OCI-LY7 (cell line): Measurements from ENCODE around the gene NPLOC4. TPM values are rescaled to one million over a fixed set of nuclear protein-coding genes. Genes with fewer than 3 reads are reported as not detected.
A peak's percentile ranks its signal among the peaks of the same experiment; 100 is the strongest.

Source experiments
- BruUV-seq: library from RNA; stranded (reverse); fragments of 400-500 nt; replicated peaks from 2 replicates; lab custom pipeline; 2021; lab: Mats Ljungman, UMichigan
- CTCF ChIA-PET: fragments of 300-600 bp; sonication (Branson Sonifier 250); formaldehyde crosslinking; loops from one replicate; lab custom pipeline; 2022; ENCODE audit warnings: antibody characterized with exemption; ENCODE audit not compliant: unreplicated experiment; lab: Charles Lee
- POLR2A ChIA-PET: fragments of 300-600 bp; sonication (Branson Sonifier 250); formaldehyde crosslinking; loops from one replicate; lab custom pipeline; 2022; ENCODE audit warnings: antibody characterized with exemption; lab: Charles Lee
- DNase-seq: peaks from one replicate; pipeline ENCODE4 v3.0.0-alpha.2; 2015; ENCODE audit warnings: low spot score
- H2AFZ ChIP-seq: fragments of 200-600 bp; sonication (generic), shearing (Covaris generic); 2 replicates; pipeline ENCODE4 v1.6.1; 2014; ENCODE audit warnings: mild to moderate bottlenecking, antibody characterized with exemption, low read length, moderate library complexity
- H3K27ac ChIP-seq: fragments of 200-600 bp; sonication (generic); 2 replicates; pipeline ENCODE4 v1.5.1; 2014; ENCODE audit warnings: mixed run types, low read depth, mild to moderate bottlenecking, moderate library complexity, low read length, inconsistent platforms; ENCODE audit not compliant: poor library complexity, severe bottlenecking
- H3K36me3 ChIP-seq: fragments of 200-600 bp; sonication (generic); 2 replicates; pipeline ENCODE4 v1.6.1; 2014; ENCODE audit warnings: mild to moderate bottlenecking, antibody characterized with exemption, low read length, moderate library complexity, mixed read lengths; ENCODE audit not compliant: insufficient read depth
- H3K4me1 ChIP-seq: fragments of 200-600 bp; sonication (generic); 2 replicates; pipeline ENCODE4 v1.5.1; 2014; ENCODE audit warnings: mild to moderate bottlenecking, low read length; ENCODE audit not compliant: insufficient read depth, poor library complexity, severe bottlenecking
- H3K4me2 ChIP-seq: fragments of 200-600 bp; sonication (generic); 2 replicates; pipeline ENCODE4 v1.6.1; 2014; ENCODE audit warnings: mild to moderate bottlenecking, low read length
- H3K4me3 ChIP-seq: fragments of 200-600 bp; sonication (generic); 2 replicates; pipeline ENCODE4 v1.5.1; 2014; ENCODE audit warnings: mild to moderate bottlenecking, low read depth, low read length; ENCODE audit not compliant: poor library complexity, severe bottlenecking
- H3K79me2 ChIP-seq: fragments of 200-600 bp; sonication (generic); 2 replicates; pipeline ENCODE4 v1.6.1; 2016; ENCODE audit warnings: low read depth, mild to moderate bottlenecking, low read length, moderate library complexity, mixed read lengths; ENCODE audit not compliant: insufficient read depth
- H3K9me2 ChIP-seq: fragments of 200-600 bp; sonication (generic); 2 replicates; pipeline ENCODE4 v1.6.1; 2016; ENCODE audit warnings: mild to moderate bottlenecking, low read length, mixed read lengths; ENCODE audit not compliant: insufficient read depth
- H3K9me3 ChIP-seq: fragments of 200-600 bp; sonication (generic); 2 replicates; pipeline ENCODE4 v1.6.1; 2014; ENCODE audit warnings: mild to moderate bottlenecking, mixed run types, low read length, mixed read lengths
- H4K20me1 ChIP-seq: fragments of 200-600 bp; sonication (generic); 2 replicates; pipeline ENCODE4 v1.6.1; 2014; ENCODE audit warnings: mild to moderate bottlenecking, antibody characterized with exemption, low read length, moderate library complexity, mixed read lengths; ENCODE audit not compliant: insufficient read depth
- EZH2phosphoT487 ChIP-seq: fragments of 200-600 bp; sonication (generic); IDR thresholded peaks from 2 replicates; pipeline ENCODE4 v1.6.1; 2018; ENCODE audit warnings: low read depth, borderline replicate concordance, mild to moderate bottlenecking, mixed run types, antibody characterized with exemption, low read length, moderate library complexity, mixed read lengths
- intact Hi-C: fragments of 100-400 bp; cut with micrococcal nuclease; formaldehyde crosslinking; loops from one replicate; pipeline ENCODE4 v1.10.0; 2022; ENCODE audit not compliant: unreplicated experiment
- total RNA-seq, 2 experiments: library from RNA; depleted of rRNA in 1 of 2; stranded (reverse); fragments of >200 nt in 1 of 2; shearing (Covaris generic) in 1 of 2; gene quantifications; 2 replicates each; pipeline ENCODE4 v1.2.3, GENCODE V29; 2014 to 2022
- TF ChIP-seq, protein P1 (sequence below): fragments of 200-600 bp; sonication (generic); conservative IDR thresholded peaks from 2 replicates; pipeline ENCODE4 v1.5.1; 2014; ENCODE audit warnings: mild to moderate bottlenecking, antibody characterized with exemption, low read length, moderate library complexity, mixed read lengths

The NPLOC4 gene
- total RNA-seq, 2 experiments from 2014 or later, result 69.6 to 118 TPM

GRCh38 chr17:81601525-81602120 lies 35.3 kb downstream of the NPLOC4 start:
- CTCF ChIA-PET, result interaction anchor here (0.6 to 1.2 kb wide), 4 partner anchors 50 to 436 kb away, joined by 3 to 9 read pairs (median 3); partner anchors contain the start of genes DCXR and FAAP100
- POLR2A ChIA-PET, result interaction anchor here (0.6 to 1.6 kb wide), 4 partner anchors 48 to 206 kb away, joined by 3 to 4 read pairs (median 4); partner anchors contain the start of gene BAHCC1
- peak overlapping the region; percentile 12 for H3K27ac ChIP-seq
- H2AFZ ChIP-seq, result no peak overlapping the region
- H3K4me3 ChIP-seq, result no peak overlapping the region
- H3K79me2 ChIP-seq, result no peaks in the 10 kb centered on the region; the same call in 1 of the 2 replicates
- H3K4me2 ChIP-seq, result peak overlapping the region; percentile 37; the same call in 1 of the 2 replicates
- TF ChIP-seq EZH2phosphoT487, result no peak
- TF ChIP-seq, protein P1, sequence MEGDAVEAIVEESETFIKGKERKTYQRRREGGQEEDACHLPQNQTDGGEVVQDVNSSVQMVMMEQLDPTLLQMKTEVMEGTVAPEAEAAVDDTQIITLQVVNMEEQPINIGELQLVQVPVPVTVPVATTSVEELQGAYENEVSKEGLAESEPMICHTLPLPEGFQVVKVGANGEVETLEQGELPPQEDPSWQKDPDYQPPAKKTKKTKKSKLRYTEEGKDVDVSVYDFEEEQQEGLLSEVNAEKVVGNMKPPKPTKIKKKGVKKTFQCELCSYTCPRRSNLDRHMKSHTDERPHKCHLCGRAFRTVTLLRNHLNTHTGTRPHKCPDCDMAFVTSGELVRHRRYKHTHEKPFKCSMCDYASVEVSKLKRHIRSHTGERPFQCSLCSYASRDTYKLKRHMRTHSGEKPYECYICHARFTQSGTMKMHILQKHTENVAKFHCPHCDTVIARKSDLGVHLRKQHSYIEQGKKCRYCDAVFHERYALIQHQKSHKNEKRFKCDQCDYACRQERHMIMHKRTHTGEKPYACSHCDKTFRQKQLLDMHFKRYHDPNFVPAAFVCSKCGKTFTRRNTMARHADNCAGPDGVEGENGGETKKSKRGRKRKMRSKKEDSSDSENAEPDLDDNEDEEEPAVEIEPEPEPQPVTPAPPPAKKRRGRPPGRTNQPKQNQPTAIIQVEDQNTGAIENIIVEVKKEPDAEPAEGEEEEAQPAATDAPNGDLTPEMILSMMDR, result peak; percentile 100
- peak; percentile 82 for DNase-seq
- H3K9me3 ChIP-seq, result no peaks in the 10 kb centered on the region
- H4K20me1 ChIP-seq, result peaks cover 9% of the 10 kb centered on the region; the same call in 1 of the 2 replicates
- no peaks in the 10 kb centered on the region for H3K9me2 ChIP-seq
- BruUV-seq, result no TSS peak
- H3K36me3 ChIP-seq, result peaks cover 76% of the 10 kb centered on the region
- peaks cover 28% of the 10 kb centered on the region for H3K4me1 ChIP-seq
- intact Hi-C loops, result loop anchor here (1.0 to 2.0 kb wide), 2 partner anchors 49 to 82 kb away; partner anchors contain the start of gene FAAP100

GRCh38 chr17:81599719-81600486 lies 37.0 kb downstream of the NPLOC4 start:
- DNase-seq, result no peak
- TF ChIP-seq EZH2phosphoT487, result no peak
- TF ChIP-seq, protein P1, result no peak
- Histone ChIP-seq H4K20me1 (peaks cover 9% of the 10 kb centered on the region; the same call in 1 of the 2 replicates), H3K9me3 (no peaks in the 10 kb centered on the region), H3K4me1 (peaks cover 28% of the 10 kb centered on the region), H2AFZ (no peak overlapping the region), H3K79me2 (no peaks in the 10 kb centered on the region; the same call in 1 of the 2 replicates), H3K9me2 (no peaks in the 10 kb centered on the region), H3K27ac (no peak overlapping the region), H3K4me2 (no peak overlapping the region), H3K4me3 (no peak overlapping the region), H3K36me3 (peaks cover 77% of the 10 kb centered on the region)
- no TSS peak for BruUV-seq
- intact Hi-C loops, result loop anchor here (2.0 to 10.0 kb wide), 4 partner anchors 47 to 347 kb away; partner anchors contain the start of genes BAHCC1 and FAAP100
- ChIA-PET POLR2A (interaction anchor here (0.7 to 1.6 kb wide), 3 partner anchors 56 to 82 kb away, joined by 3 to 5 read pairs (median 4); no protein-coding TSS in a partner anchor), CTCF (interaction anchor here (0.6 to 1.2 kb wide), 2 partner anchors 10 to 115 kb away, joined by 3 read pairs; no protein-coding TSS in a partner anchor)
